HepG2 (cell line): Measurements from ENCODE around the gene RPS4Y1.

Experiments
- RBM39 ChIP-seq: fragments of 200-400 bp; formaldehyde crosslinking; IDR thresholded peaks from one replicate; pipeline ENCODE4 v1.6.1; 2018; ENCODE audit warnings: antibody characterized with exemption, mild to moderate bottlenecking, low read depth, low read length; ENCODE audit not compliant: poor library complexity, severe bottlenecking
- TF ChIP-seq, protein P1 (sequence below): sonication (generic); formaldehyde crosslinking; IDR thresholded peaks from 2 replicates; pipeline ENCODE4 v1.4.0; 2020; ENCODE audit warnings: missing genetic modification reagents

DNA sequence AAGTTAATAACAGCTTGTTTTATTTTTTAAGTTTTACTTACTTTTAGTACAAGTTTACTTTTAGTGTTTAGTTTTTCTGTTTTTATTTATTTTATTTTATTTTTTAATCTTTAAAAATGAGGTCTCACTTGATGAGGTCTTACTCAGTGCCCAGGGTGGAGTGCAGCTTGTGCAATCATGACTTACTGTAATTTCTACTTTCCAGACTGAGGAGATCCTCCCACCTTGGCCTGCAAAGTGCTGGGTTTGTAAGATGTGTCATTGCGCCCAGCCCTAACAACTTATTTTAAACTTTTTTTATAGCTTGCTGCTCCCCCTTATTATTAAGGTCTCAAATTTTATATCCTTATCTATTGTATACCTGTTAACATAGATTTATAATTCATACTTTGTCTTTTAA, 52.1 kb downstream of the RPS4Y1 start:
- TF ChIP-seq, protein P1, sequence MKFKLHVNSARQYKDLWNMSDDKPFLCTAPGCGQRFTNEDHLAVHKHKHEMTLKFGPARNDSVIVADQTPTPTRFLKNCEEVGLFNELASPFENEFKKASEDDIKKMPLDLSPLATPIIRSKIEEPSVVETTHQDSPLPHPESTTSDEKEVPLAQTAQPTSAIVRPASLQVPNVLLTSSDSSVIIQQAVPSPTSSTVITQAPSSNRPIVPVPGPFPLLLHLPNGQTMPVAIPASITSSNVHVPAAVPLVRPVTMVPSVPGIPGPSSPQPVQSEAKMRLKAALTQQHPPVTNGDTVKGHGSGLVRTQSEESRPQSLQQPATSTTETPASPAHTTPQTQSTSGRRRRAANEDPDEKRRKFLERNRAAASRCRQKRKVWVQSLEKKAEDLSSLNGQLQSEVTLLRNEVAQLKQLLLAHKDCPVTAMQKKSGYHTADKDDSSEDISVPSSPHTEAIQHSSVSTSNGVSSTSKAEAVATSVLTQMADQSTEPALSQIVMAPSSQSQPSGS (CRISPR knock-in tag), result no peak
- no peak for TF ChIP-seq RBM39
